Small intestine (tissue), 7 donors: Measurements from ENCODE around the gene NECTIN1. TPM values are rescaled to one million over a fixed set of nuclear protein-coding genes. Genes with fewer than 3 reads are reported as not detected.

Experiments
- DNase-seq, 2 donors: peaks; one replicate each; pipeline versions ENCODE4 v3.0.0 to v3.0.0-alpha.2; 2013
- FAIRE-seq: peaks from 2 replicates; lab custom pipeline; 2012; peaks lifted over from hg19 to GRCh38; lab: Jason Lieb, UNC
- H3K27ac ChIP-seq, 3 donors: one replicate each; pipeline ENCODE4 v1.5.1; 2013; ENCODE audit warnings: low read length in 2 of 3, mild to moderate bottlenecking in 2 of 3, control low read depth in 1 of 3, inconsistent platforms in 1 of 3, low read depth in 1 of 3, moderate library complexity in 1 of 3
- H3K27me3 ChIP-seq, 3 donors: one replicate each; pipeline ENCODE4 v1.6.1; 2013; ENCODE audit warnings: low read length in 3 of 3, inconsistent platforms in 1 of 3; ENCODE audit not compliant: control insufficient read depth in 3 of 3, insufficient read depth in 3 of 3
- H3K36me3 ChIP-seq, 3 donors: one replicate each; pipeline ENCODE4 v1.6.1; 2013; ENCODE audit warnings: low read length in 3 of 3, inconsistent platforms in 1 of 3, low read depth in 1 of 3, mild to moderate bottlenecking in 1 of 3, moderate library complexity in 1 of 3; ENCODE audit not compliant: control insufficient read depth in 3 of 3, insufficient read depth in 2 of 3
- H3K4me1 ChIP-seq, 3 donors: one replicate each; pipeline ENCODE4 v1.6.1; 2013; ENCODE audit warnings: low read length in 2 of 3, inconsistent platforms in 1 of 3, low read depth in 1 of 3, mild to moderate bottlenecking in 1 of 3, moderate library complexity in 1 of 3; ENCODE audit not compliant: control insufficient read depth in 3 of 3, insufficient read depth in 2 of 3
- H3K4me3 ChIP-seq, 3 donors: one replicate each; pipeline ENCODE4 v1.5.1; 2013; ENCODE audit warnings: low read length in 3 of 3, control low read depth in 1 of 3, inconsistent platforms in 1 of 3, low read depth in 1 of 3, mild to moderate bottlenecking in 1 of 3, moderate library complexity in 1 of 3
- H3K9me3 ChIP-seq, 2 donors: one replicate each; pipeline ENCODE4 v1.6.1; 2013; ENCODE audit warnings: low read depth in 1 of 2, low read length in 1 of 2; ENCODE audit not compliant: control insufficient read depth in 2 of 2, insufficient read depth in 1 of 2
- WGBS, 3 donors: extraction: QIAGEN DNeasy Blood & Tissue Kit; methylation state at CpG; one replicate each; pipeline ENCODE4 v1.1.7; 2013; 5-methylcytosine and 5-hydroxymethylcytosine counted together
- polyA plus RNA-seq, 4 donors: library from polyadenylated mRNA; stranded (reverse) in 3 of 4; unstranded in 1 of 4; fragments of 200-250 nt in 3 of 4; fragments of 120-200 nt in 1 of 4; gene quantifications; one replicate each; pipeline versions ENCODE4 v1.2.1 to v1.2.3, GENCODE V29; 2013
- donor health status: healthy with polysubstance abuse.
- donor health status: control.
- donor health status: control.
- donor health status: Bipolar disorder and iron deficiency.
- donor health status: healthy.

NECTIN1 gene
- polyA plus RNA-seq, 4 donors, result 2.7 to 32.8 (median 11.7) TPM

DNA sequence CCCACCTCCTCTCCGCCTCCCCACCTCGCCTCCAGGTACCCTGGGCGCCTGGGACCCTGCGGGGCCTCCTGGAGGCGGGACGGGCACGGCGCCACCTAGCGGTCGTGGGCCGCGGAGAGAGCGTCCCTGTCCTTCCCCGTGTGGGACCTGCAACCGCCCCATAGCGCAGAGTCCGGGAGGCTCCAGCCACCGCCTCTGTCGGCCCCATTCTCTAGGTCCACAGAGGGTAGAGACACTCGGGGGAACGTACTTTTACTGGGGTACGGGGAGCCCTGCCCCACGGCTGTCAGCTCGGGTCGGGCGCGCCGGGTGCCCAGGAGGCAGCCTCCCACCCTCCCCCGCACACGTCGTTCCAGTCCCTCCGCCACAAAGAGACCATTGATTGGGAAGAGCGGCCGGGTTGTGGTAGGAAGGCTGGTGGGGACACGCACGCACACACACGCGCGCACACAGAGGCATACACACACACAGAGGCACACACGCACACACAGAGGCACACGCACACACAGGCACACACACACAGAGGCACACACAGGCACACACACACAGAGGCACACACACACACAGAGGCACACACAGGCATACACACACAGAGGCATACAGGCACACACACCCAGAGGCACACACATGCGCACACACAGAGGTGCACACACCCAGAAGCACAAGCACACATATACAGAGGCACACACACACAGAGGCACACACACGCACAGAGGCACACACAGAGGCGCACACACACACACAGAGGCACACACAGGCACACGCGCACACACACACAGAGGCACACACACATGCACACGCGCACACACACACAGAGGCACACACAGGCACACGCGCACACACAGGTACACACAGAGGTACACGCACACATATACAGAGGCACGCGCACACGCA, 12.6 kb upstream of the NECTIN1 start:
- peaks cover 0 to 13% (median 7%) of the 10 kb centered on the region in 3 donors for H3K27me3 ChIP-seq
- peak; percentile 53 to 83 for DNase-seq
- WGBS, 3 donors, result 17 to 23% (median 18%) methylated on average over 50 to 54 of the region's 54 CpGs
- no peaks in the 10 kb centered on the region for H3K9me3 ChIP-seq
- H3K27ac ChIP-seq, result peak overlapping the region in 1 of 3 donors; percentile 46
- peaks cover 0 to 62% (median 6%) of the 10 kb centered on the region in 3 donors for H3K4me1 ChIP-seq
- H3K4me3 ChIP-seq, result peak overlapping the region in 1 of 3 donors; percentile 2
- FAIRE-seq, result no peak
- no peaks in the 10 kb centered on the region for H3K36me3 ChIP-seq

DNA sequence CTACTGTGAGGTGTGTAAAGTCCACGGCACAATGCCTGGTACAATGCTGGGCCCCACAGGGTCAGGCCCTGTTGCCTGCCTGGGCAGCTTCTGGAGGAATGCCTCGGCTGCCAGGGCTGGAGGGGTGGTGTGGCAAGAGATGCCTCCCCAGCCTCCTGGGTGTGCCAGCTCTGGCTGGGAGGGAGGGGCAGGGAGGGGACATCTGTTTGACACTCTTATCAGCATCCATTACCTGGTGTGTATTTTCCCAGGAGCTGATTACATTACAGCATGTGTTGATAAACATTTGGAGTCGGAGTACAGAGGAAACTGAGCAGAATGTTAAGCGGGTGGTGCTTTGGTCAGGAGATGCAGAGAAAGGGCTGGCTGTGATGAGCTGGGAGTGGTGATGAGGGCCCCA, 11.0 kb upstream of the NECTIN1 start:
- Histone ChIP-seq H3K36me3 (no peaks in the 10 kb centered on the region), H3K27ac (peak overlapping the region; percentile 74 to 96 (median 78)), H3K4me3 (no peak overlapping the region), H3K4me1 (peaks cover 0 to 66% (median 6%) of the 10 kb centered on the region in 3 donors), H3K9me3 (no peaks in the 10 kb centered on the region), H3K27me3 (peaks cover 0 to 7% (median 4%) of the 10 kb centered on the region in 3 donors)
- FAIRE-seq (no peak), DNase-seq (peak; percentile 81 to 95)
- WGBS, 3 donors, result 12 to 52% (median 30%) methylated on average over 4 of the region's 4 CpGs

DNA sequence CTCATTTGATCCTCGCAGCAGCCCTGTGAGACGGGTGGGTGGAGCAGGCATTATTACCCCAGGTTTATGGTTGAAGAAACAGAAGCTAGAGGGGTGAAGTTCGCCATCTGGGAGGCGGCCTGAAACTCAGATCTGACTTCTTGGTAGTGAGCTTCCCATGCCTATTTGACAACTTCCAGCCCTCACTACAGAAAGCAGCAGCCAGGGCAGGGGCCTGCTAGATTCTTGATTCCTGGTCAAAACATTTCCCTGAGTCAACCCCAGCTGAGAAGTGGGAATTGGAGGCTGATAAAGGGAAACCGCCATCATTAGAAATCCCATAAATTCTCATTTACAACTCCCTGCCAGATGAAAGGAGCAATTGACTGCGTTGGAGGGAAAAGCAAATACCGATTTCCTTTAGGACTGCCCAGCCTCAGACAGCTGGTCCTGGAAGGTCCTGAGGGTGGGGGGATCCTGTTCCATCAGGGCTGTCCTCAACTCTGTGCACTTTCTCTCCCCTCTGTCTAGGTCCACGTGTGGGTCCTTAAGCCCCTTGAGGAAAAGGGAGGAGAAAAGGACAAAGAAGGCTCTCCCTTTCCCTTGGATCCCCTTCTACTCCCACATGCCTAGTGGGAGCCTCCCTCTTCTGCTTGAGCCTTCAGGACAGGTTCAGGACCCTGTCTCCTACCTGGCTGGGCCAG, 10.2 kb upstream of the NECTIN1 start:
- Histone ChIP-seq H3K9me3 (no peaks in the 10 kb centered on the region), H3K4me3 (no peak overlapping the region), H3K27ac (peak overlapping the region; percentile 74 to 96 (median 78)), H3K4me1 (peaks cover 0 to 69% (median 6%) of the 10 kb centered on the region in 3 donors), H3K27me3 (peaks cover 0 to 7% (median 4%) of the 10 kb centered on the region in 3 donors), H3K36me3 (no peaks in the 10 kb centered on the region)
- FAIRE-seq (no peak), DNase-seq (peak; percentile 91 to 92)
- 13 to 33% (median 26%) methylated on average over 7 to 8 of the region's 8 CpGs for WGBS, 3 donors

DNA sequence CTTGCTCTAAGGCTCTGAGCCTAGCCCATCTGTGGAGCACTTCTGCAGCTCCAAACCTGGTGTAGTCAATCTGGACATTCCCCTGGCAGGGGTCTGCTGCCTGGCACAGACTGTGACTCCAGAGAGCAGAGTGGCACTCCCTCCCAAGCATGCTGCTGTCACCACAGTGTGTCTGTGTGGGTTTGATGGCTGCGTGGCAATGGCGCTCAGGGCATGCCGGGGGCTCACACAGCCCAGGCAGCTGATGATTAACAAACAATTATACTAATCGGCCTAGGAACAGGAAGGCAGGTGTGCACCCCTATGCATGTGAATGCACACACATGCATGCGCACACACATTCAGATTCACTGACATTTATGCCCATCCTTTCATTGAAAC, 9.0 kb upstream of the NECTIN1 start:
- no peak for FAIRE-seq
- no peak for DNase-seq
- WGBS, 3 donors, result 35 to 75% (median 61%) methylated on average over 5 of the region's 5 CpGs

DNA sequence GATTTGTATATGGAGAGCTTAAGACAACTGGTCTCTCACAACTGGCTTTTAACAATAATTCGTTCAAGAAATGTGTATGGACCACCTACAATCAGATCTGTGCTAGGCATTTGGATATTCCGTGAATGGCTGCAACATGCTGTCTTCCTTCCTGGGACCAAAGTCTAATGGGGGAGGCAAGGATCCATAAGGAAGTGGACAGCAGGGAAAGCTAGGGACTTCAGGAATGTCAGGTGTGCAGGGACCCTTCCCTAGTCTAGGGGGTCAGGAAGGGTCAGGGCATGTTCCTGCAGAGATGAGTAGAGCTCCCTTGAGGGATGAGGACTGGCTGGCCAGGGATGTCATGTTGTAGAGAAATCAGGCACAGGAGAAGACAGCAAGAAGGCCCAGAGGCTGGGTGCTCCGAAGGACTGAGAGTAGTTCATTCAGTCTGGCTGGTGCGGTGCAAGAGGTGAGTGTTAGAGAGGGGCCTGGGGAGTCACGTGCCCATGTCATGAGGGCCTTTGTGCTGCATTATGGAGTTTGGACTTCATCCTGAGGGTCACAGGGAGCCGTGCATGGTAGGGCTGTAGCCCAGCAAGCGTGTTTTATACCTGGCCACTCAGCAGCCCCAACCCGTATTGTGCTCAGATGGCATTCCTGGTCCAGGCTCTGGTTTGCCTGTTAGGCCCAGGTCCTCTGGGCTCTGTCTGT, 8.5 kb upstream of the NECTIN1 start:
- H3K4me1 ChIP-seq, result peaks cover 0 to 63% (median 6%) of the 10 kb centered on the region in 3 donors
- H3K9me3 ChIP-seq, result no peaks in the 10 kb centered on the region
- DNase-seq, result peak; percentile 79 to 86
- peaks cover 0 to 2% (median 2%) of the 10 kb centered on the region in 3 donors for H3K27me3 ChIP-seq
- H3K27ac ChIP-seq, result peak overlapping the region in 2 of 3 donors; percentile 55 to 96
- H3K4me3 ChIP-seq, result no peak overlapping the region
- no peak for FAIRE-seq
- H3K36me3 ChIP-seq, result no peaks in the 10 kb centered on the region
- WGBS, 3 donors, result 23 to 65% (median 41%) methylated on average over 8 of the region's 8 CpGs

More for the DNA sequence above, 9.0 kb upstream of the NECTIN1 start:
- H3K27me3 ChIP-seq, result peaks cover 0 to 7% (median 4%) of the 10 kb centered on the region in 3 donors
- peaks cover 0 to 68% (median 6%) of the 10 kb centered on the region in 3 donors for H3K4me1 ChIP-seq
- no peaks in the 10 kb centered on the region for H3K9me3 ChIP-seq
- H3K36me3 ChIP-seq, result no peaks in the 10 kb centered on the region
- no peak overlapping the region for H3K4me3 ChIP-seq
- peak overlapping the region in 2 of 3 donors; percentile 55 to 96 for H3K27ac ChIP-seq

DNA sequence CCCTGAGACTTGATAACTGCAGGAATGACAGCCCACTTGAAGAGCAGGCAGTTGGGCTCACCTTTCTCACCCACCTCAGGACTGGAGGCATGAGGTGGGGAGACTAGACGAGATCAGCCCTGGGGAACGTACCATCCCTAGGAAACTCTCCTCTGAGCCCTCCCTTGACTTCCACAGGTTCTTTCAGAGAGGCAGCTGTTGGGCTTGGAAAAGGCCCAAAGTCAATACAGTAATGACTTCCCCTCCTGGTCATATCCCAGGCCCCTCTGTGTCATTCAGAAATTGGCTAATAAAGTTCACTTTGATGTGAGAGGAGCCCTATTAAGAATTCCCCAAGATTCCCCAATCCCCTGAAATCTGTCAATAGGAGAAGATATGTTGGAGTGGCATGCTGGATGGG, 5.8 kb upstream of the NECTIN1 start:
- Histone ChIP-seq H3K4me3 (no peak overlapping the region), H3K27me3 (no peaks in the 10 kb centered on the region), H3K4me1 (peaks cover 3 to 45% (median 6%) of the 10 kb centered on the region in 3 donors), H3K9me3 (no peaks in the 10 kb centered on the region), H3K36me3 (no peaks in the 10 kb centered on the region), H3K27ac (no peak overlapping the region)
- WGBS, 3 donors, result 14 to 48% (median 19%) methylated on average over 2 of the region's 2 CpGs
- DNase-seq, result peak in 1 of 2 donors; percentile 62
- FAIRE-seq, result no peak

DNA sequence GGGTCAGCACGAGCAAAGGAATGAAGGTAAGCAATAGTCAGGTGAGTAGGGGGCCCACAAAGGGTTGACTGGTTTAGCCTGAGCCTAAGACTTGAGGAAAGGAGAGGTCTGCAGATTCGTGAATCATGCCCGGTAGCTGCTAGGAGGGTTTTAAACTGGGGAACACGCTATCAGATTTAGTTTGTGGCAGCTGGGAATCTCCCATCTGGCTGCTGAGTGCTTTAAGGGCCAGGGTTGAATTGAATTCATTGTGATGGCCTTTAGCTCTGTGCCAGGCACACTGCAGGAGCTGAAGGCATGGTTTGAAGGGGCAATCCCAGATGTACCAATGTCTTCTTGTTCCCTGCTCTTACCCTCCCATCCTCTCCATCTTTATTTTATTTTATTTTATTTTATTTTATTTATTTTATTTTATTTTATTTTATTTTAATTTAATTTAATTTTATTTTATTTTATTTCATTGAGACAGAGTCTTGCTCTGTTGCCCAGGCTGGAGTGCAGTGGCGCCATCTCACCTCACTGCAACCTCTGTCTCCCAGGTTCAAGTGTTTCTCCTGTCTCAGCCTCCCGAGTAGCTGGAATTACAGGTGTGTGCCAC, 1.9 kb upstream of the NECTIN1 start:
- DNase-seq (no peak), FAIRE-seq (no peak)
- H3K4me1 ChIP-seq, result peaks cover 0 to 28% (median 3%) of the 10 kb centered on the region in 3 donors
- 68 to 82% (median 81%) methylated on average over 5 to 6 of the region's 6 CpGs for WGBS, 3 donors
- no peaks in the 10 kb centered on the region for H3K9me3 ChIP-seq
- peaks cover 0 to 5% (median 0%) of the 10 kb centered on the region in 3 donors for H3K36me3 ChIP-seq
- no peaks in the 10 kb centered on the region for H3K27me3 ChIP-seq
- peak overlapping the region in 1 of 3 donors; percentile 76 for H3K27ac ChIP-seq
- no peak overlapping the region for H3K4me3 ChIP-seq
